A172 (cell line): Measurements from ENCODE around the gene PPP1R12B. TPM values are rescaled to one million over a fixed set of nuclear protein-coding genes. Genes with fewer than 3 reads are reported as not detected.
A peak's percentile ranks its signal among the peaks of the same experiment; 100 is the strongest.
"Not testable (repeated sequence)": the region's sequence is repeated elsewhere in the genome, so short reads cannot be mapped to it uniquely, and the experiment has no call there.

Source experiments
- DNase-seq: peaks from one replicate; pipeline ENCODE4 v3.0.0-alpha.2; 2015; ENCODE audit warnings: low spot score
- total RNA-seq: library from RNA; depleted of rRNA; stranded (reverse); fragments of >200 nt; shearing (Covaris generic); gene quantifications from 2 replicates; pipeline ENCODE4 v1.2.3, GENCODE V29; 2014

Gene PPP1R12B
- total RNA-seq, 1 experiment from 2014 or later, result 15.6 TPM

DNA sequence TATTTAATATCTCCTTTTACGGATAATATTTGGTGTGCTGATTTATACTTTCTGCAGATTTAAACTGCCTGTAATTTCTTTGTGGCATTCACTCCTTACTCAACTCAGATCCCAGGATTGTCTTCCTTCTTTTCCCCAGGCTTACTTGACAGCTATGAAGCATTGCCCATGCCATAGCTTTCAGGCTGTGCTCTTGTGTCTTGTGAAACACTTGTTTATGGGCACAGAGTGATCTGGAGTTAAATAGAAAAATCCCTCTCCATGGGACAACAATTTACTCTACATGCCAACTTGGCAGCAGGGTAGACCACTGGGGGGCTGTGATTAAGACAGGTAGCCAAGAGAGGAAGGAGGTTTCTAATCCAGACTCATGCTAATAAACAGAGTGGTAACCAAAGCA is 57.4 kb downstream of the PPP1R12B start:
- DNase-seq, result no peak

GRCh38 chr1:202406896-202407295 is 58.4 kb downstream of the PPP1R12B start:
- not testable (repeated sequence) for DNase-seq

DNA sequence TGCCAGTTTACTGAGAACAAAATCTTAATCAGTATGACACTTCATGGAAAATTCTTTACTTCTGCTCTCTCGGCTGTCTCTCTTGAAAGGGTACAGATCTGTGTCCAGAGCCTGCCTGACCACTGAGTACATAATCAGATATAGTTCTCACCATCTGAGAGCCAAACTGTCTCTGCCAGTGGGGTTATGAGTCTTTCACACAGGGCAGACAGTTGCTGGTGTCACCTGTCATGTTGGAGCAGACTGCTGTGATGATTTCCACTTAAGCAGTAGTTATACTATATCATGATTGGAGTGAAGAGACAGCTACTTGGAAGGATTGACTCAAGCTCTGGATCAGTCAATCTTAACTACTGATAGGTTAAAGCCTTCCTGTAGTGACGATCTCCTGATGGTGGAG is 58.9 kb downstream of the PPP1R12B start:
- not testable (repeated sequence) for DNase-seq

DNA sequence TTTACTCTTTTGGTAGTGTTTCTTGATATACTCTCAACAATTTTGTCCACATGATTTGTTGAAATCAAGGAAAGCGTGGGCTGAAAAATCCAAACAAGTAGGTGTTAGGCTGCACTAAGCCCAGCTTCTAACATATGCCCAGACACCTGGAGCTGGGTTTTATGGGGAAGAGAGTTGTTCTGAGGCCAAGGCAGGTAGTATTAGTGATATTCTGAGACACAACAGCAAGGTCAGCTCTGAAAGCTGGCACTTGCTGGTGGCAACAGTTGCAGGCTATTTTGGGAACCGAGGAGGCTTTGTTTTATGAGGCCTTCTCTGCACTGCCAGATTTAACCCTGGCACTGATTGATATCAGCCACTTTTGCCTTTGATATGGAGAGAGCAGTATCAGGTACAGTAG is 61.8 kb downstream of the PPP1R12B start:
- not testable (repeated sequence) for DNase-seq

DNA sequence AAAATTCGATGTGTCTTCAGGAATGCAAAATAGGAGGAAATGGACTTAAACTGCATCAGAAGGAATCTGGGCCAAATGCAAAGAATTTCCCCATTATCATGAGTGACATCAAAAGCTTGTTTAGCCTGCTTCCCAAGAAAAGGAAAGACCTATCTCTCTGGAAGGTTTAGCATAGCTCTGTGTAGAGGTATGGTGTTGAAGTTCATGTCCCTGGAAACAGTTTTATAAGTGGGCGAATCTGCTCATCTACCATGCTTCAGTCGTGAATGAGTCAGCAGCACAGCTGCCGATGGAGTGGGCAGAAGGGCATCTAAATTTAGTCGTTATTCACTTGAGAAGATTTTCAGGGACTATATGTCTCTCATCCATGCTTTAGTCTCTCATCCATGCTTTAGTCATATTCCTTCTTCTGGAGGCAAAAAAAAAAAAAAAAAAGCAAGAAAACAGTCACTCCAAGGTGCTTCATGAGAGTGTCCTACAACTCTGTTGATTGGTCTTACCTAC is 62.4 kb downstream of the PPP1R12B start:
- DNase-seq, result peak; percentile 37

- DNase-seq, result no peak
These were observed 62.9 kb downstream of the PPP1R12B start for GRCh38 chr1:202411422-202411821.

GRCh38 chr1:202412421-202412820 is 63.9 kb downstream of the PPP1R12B start:
- not testable (repeated sequence) for DNase-seq

DNA sequence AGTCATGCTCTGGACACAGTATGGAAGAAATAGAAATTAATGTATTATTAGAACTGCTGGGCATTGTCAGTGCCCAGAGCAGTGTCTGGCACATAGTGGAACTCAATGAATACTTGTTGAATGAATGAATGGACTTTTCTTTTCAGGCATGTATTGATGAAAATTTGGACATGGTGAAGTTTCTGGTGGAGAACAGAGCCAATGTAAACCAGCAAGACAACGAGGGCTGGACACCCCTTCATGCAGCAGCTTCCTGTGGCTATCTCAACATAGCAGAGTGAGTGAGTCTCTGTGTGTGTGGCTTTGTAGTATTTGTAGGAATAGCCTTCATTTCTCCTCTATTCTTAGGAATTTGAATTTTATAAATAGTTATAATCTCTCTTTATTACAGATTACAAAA is 68.1 kb downstream of the PPP1R12B start:
- DNase-seq, result no peak

- not testable (repeated sequence) for DNase-seq
These were observed 68.6 kb downstream of the PPP1R12B start for GRCh38 chr1:202417141-202417540.

DNA sequence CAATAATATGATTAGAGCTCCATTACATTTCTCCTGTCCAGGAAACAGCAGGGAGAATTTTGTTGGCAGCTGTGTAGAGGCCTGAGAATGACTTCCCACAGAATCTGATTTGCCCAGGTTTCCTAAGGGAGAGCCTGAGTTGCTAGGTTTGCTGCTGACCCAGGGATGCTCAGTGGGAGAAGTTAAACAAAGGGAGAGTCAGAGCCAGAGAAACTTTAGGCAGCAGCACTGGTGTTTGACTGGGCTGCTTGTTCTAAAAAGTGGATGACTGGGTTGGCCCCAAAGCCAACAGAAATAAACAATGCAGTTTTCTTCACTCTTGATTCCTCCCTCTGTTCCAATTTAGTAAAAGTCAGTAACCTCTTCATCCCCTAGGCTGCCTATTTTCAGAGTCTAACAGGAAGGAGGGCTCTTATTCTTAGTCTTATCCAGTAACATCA is 69.3 kb downstream of the PPP1R12B start:
- DNase-seq, result not testable (repeated sequence)

DNA sequence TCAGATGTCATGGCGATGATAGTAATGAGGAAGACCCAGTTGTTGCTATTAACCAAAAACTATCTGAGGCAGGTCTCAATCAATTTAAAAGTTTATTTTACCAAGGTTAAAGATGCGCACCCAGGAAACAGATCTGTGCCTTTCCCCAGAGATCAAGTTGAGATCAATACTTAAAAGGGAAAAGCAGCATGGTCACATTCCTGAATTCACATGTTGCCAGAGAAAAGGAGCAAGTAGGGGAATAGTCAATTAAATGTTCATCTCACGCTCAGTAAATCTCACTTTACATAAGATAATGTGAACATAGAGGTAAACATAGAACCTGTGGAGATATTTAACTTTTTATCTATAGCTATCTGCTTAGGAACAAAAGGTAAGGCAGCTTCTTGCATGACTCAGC is 71.2 kb downstream of the PPP1R12B start:
- DNase-seq, result not testable (repeated sequence)

DNA sequence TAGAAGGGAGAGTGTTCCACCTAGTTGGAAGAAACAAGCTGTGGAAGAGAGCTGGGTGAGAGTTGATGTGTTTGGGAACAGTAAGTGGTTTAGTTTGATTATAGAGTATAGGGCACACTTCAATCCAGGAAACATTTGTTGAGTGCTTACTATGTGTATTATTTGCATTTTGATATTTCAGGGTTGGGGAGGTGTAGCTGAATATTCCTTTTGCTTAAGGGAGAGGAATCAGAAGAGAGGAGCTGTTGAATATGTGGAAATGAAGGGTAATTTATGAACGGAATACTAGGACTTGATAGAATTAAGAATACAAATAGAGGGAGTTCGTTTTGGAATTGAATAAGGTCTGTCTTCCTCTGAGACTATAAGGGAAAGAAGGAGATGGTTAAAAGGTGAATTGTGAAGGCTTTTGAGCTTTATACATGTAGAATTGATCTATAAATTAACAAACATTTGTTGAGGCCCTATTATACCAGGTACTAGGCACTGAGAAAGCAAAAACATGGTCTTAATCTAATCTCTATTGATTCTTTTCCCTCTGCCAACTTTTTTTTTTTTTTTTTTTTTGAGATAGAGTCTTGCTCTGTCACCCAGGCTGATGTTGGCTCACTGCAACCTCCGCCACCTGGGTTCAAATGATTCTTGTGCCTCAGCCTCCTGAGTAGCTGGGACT is 72.1 kb downstream of the PPP1R12B start:
- not testable (repeated sequence) for DNase-seq

DNA sequence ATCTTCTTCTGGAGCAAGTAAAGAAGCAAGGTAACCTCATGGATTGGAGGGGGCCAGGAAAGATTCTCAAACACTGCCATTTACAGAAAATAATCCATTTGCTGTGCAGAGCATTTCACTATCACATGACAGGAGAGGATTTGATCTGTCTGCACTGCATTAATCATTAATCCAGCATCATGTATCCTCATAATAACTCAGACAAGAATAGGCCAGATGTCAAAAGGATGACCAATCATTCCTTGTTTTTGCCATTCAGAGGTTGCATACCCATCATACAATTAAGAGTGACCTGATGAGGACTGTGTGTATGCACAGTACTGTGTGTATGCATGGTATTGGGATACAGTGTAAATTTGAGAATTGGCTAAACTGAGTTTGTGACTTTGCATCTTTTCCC is 74.2 kb downstream of the PPP1R12B start:
- DNase-seq, result not testable (repeated sequence)

- not testable (repeated sequence) for DNase-seq
These were observed 75.8 kb downstream of the PPP1R12B start for GRCh38 chr1:202424260-202424659.

DNA sequence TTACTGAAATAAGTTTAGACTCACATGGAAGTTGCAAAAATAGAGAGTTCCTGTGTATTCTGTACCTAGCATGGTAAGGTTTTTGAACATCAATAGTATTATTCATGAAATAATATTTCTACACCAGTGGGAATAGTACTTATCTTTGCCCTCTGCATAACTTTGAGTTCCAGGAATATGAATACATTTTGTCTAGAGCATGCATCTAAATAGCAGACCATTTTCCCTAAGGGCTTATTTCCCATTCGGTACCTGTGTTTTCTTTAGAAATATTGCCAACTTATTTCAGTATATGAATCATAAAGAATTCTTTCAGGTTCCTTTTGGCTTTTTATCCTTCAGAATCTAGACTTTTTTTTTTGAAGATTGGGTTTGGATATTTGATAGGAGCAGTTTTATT is 81.6 kb downstream of the PPP1R12B start:
- not testable (repeated sequence) for DNase-seq

- DNase-seq, result not testable (repeated sequence)
These were observed 83.8 kb downstream of the PPP1R12B start for GRCh38 chr1:202432338-202432737.

- no peak for DNase-seq
These were observed 84.9 kb downstream of the PPP1R12B start for GRCh38 chr1:202433155-202434043.

DNA sequence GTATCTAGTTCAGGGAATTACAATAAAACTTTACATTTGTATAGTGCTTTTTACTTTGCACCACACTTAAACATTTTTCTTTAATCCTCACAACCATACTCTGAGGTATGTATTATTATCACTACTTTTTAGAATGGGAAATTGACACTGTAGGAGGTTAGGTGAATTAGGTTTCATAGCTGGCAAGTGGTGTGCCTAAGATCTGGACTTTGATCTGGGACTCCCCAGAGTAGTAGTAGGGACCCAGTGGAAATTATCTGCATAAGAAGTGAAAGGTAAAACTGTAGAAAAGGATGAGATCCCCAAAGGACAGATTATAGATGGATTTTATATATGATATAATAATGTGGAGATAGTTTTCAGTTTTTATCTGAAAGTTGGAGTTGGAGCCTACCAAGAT is 85.6 kb downstream of the PPP1R12B start:
- no peak for DNase-seq

DNA sequence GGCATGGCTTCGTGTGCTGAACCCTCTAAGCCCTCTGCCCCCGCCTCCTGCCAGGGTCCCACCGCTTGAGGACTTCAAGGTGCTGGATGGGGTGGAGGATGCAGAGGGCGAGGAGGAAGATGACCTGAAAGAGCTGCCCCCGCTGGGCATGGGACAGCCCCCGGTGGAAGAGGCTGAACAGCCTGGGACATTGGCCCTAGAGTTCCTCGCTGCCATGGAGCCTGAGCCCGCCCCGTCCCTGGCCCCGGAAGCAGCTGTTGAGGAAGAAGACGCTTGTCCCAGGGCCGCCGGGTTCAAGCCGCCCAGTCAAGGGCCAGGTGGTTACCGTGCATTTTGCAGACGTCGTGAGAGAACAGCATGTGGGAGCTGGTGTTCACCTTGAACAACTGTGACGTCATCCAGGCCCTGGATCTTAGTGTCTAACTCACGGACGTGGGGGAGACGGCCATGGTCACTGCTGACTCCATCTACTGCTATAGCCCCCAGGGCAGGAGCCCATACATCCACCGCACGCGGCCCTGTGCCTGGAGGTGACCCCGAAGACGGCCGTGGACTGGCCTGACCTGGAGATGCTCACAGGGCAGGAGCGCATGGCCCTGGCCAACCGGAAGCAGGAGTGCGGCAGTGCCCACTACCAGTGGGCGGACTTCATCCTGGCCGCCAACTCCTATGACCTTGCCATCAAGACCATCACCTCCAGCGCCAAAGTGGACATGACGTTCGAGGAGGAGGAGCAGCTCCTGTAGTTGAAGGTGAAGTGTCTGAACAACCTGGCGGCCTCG is 90.1 kb downstream of the PPP1R12B start:
- DNase-seq, result no peak

GRCh38 chr1:202439308-202439707 is 90.8 kb downstream of the PPP1R12B start:
- DNase-seq, result no peak

DNA sequence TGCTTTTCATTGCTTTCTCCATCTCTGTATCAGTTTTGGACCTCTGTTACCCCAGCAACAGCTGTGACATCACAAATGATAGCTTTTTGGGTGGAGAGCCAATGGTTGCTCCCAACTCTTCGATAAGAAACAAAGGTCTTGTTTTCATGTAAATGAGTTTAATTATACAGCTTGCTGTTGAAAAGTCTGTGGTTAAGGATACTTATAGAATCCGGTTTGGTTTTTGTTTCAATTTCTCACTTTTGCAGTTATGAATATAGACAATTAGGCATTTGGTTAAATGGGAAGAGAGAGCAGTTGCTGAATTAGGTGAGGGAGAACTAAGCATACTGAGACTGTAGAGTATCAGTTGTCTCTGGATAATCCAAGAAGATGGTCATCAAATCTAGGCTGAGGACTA is 99.6 kb downstream of the PPP1R12B start:
- not testable (repeated sequence) for DNase-seq

GRCh38 chr1:202451641-202452040 is 103.1 kb downstream of the PPP1R12B start:
- DNase-seq, result not testable (repeated sequence)
